ENCODE data around the gene CNOT1. TPM values are rescaled to one million over a fixed set of nuclear protein-coding genes. Genes with fewer than 3 reads are reported as not detected.
A peak's percentile ranks its signal among the peaks of the same experiment; 100 is the strongest.
"Not testable (repeated sequence)": the region's sequence is repeated elsewhere in the genome, so short reads cannot be mapped to it uniquely, and the experiment has no call there.

CNOT1 gene
- total RNA-seq, 1 experiment from 2014 or later: 156 TPM

GRCh38 chr16:58503166-58503862, 126.3 kb downstream of the CNOT1 start:
- DNase-seq (ENCODE audit: low spot score): no peak

- DNase-seq (ENCODE audit: low spot score): no peak
Observed at GRCh38 chr16:58502217-58502921, 127.3 kb downstream of the CNOT1 start.

- DNase-seq (ENCODE audit: low spot score): no peak
Observed at GRCh38 chr16:58501242-58502131, 128.1 kb downstream of the CNOT1 start.

GRCh38 chr16:58500430-58501241, 129.0 kb downstream of the CNOT1 start:
- no peak for DNase-seq (ENCODE audit: low spot score)

GRCh38 chr16:58499615-58500351, 129.8 kb downstream of the CNOT1 start, which contains the start of gene NDRG4:
NDRG4 (plus strand) TSS chr16:58500143; CDS start chr16:58500249, 106 bp downstream.
- peak; percentile 74 for DNase-seq (ENCODE audit: low spot score)

GRCh38 chr16:58499092-58499511, 130.5 kb downstream of the CNOT1 start:
- no peak for DNase-seq (ENCODE audit: low spot score)

- DNase-seq (ENCODE audit: low spot score): no peak
Observed at GRCh38 chr16:58498341-58499091, 131.1 kb downstream of the CNOT1 start.

GRCh38 chr16:58497935-58498334, 131.7 kb downstream of the CNOT1 start:
- no peak for DNase-seq (ENCODE audit: low spot score)

GRCh38 chr16:58497468-58497867, 132.2 kb downstream of the CNOT1 start:
- DNase-seq (ENCODE audit: low spot score): no peak

GRCh38 chr16:58495521-58496331, 133.9 kb downstream of the CNOT1 start:
- no peak for DNase-seq (ENCODE audit: low spot score)

- DNase-seq (ENCODE audit: low spot score): peak; percentile 93
Observed at GRCh38 chr16:58494981-58495520, 134.6 kb downstream of the CNOT1 start.

- DNase-seq (ENCODE audit: low spot score): no peak
Observed at GRCh38 chr16:58493756-58494431, 135.7 kb downstream of the CNOT1 start.

GRCh38 chr16:58492735-58493134, 136.9 kb downstream of the CNOT1 start:
- DNase-seq (ENCODE audit: low spot score): no peak

- no peak for DNase-seq (ENCODE audit: low spot score)
Observed at GRCh38 chr16:58492066-58492465, 137.6 kb downstream of the CNOT1 start.

- not testable (repeated sequence) for DNase-seq (ENCODE audit: low spot score)
Observed at GRCh38 chr16:58490539-58490938, 139.1 kb downstream of the CNOT1 start.

GRCh38 chr16:58490065-58490464, 139.6 kb downstream of the CNOT1 start:
- no peak for DNase-seq (ENCODE audit: low spot score)

- DNase-seq (ENCODE audit: low spot score): no peak
Observed at GRCh38 chr16:58488531-58488930, 141.1 kb downstream of the CNOT1 start.
